LNCaP clone FGC (cell line): Measurements from ENCODE around the gene SLC25A5.

Source experiments
- DNase-seq: peaks from one replicate; pipeline ENCODE4 v3.0.0-alpha.2; 2011; ENCODE audit warnings: low read depth
- H3K4me3 ChIP-seq: 2 replicates; pipeline ENCODE4 v1.5.1; 2011; ENCODE audit warnings: mild to moderate bottlenecking, low read depth, low read length, control low read depth
- CTCF ChIP-seq: IDR thresholded peaks from 2 replicates; pipeline ENCODE4 v1.5.1; 2012; ENCODE audit warnings: mild to moderate bottlenecking; ENCODE audit not compliant: control insufficient read depth, insufficient read depth; ENCODE audit errors: extremely low read depth

SLC25A5 gene

GRCh38 chrX:119467842-119468550, at the start of gene SLC25A5:
Gene SLC25A5 (plus strand): TSS chrX:119468444. CDS start chrX:119468516, 72 bp downstream.
- peak; percentile 44 for DNase-seq
- peak within 1 kb of the TSS; percentile 86 for H3K4me3 ChIP-seq
- no peak for TF ChIP-seq CTCF

- DNase-seq: no peak
- H3K4me3 ChIP-seq: no peak overlapping the region
- TF ChIP-seq CTCF: no peak
Measured at GRCh38 chrX:119419146-119419545, 49.1 kb upstream of the SLC25A5 start.

GRCh38 chrX:119419898-119420297, 48.3 kb upstream of the SLC25A5 start:
- TF ChIP-seq CTCF: no peak
- DNase-seq: no peak
- no peak overlapping the region for H3K4me3 ChIP-seq

GRCh38 chrX:119421016-119421705, 47.1 kb upstream of the SLC25A5 start:
- DNase-seq: no peak
- TF ChIP-seq CTCF: no peak
- no peak overlapping the region for H3K4me3 ChIP-seq

GRCh38 chrX:119423631-119424030, 44.6 kb upstream of the SLC25A5 start:
- peak; percentile 47 for DNase-seq
- H3K4me3 ChIP-seq: no peak overlapping the region
- no peak for TF ChIP-seq CTCF

- H3K4me3 ChIP-seq: no peak overlapping the region
- no peak for TF ChIP-seq CTCF
- no peak for DNase-seq
Measured at GRCh38 chrX:119424999-119425398, 43.2 kb upstream of the SLC25A5 start.
